Suprapubic skin (tissue), 4 donors: ENCODE data around the gene SMAD7. TPM values are rescaled to one million over a fixed set of nuclear protein-coding genes. Genes with fewer than 3 reads are reported as not detected.
A peak's percentile ranks its signal among the peaks of the same experiment; 100 is the strongest.

Experiments
- DNase-seq, 2 donors: peaks; one replicate each; pipeline ENCODE4 v3.0.0-alpha.2; 2019; ENCODE audit warnings: low spot score in 2 of 2
- H3K27ac ChIP-seq: fragments of 200-600 bp; sonication (generic); one replicate; pipeline ENCODE4 v1.5.1; 2019
- H3K27me3 ChIP-seq: fragments of 200-600 bp; sonication (generic); one replicate; pipeline ENCODE4 v1.5.1; 2019
- H3K36me3 ChIP-seq: fragments of 200-600 bp; sonication (generic); one replicate; pipeline ENCODE4 v1.5.1; 2019
- H3K4me1 ChIP-seq: fragments of 200-600 bp; sonication (generic); one replicate; pipeline ENCODE4 v1.5.1; 2019
- H3K4me3 ChIP-seq: fragments of 200-600 bp; sonication (generic); one replicate; pipeline ENCODE4 v1.5.1; 2019; ENCODE audit warnings: mild to moderate bottlenecking
- H3K9me3 ChIP-seq: fragments of 200-600 bp; sonication (generic); one replicate; pipeline ENCODE4 v1.5.1; 2019
- CTCF ChIP-seq, 2 donors: fragments of 200-600 bp in 1 of 2; fragments of 450-650 bp in 1 of 2; sonication (generic) in 1 of 2; IDR thresholded peaks; one replicate each; pipeline ENCODE4 v1.5.1; 2016 to 2019; ENCODE audit warnings: antibody characterized with exemption in 2 of 2, mild to moderate bottlenecking in 1 of 2, moderate library complexity in 1 of 2
- EP300 ChIP-seq: sonication (generic); formaldehyde crosslinking; IDR thresholded peaks from one replicate; pipeline ENCODE4 v1.6.1; 2017; ENCODE audit warnings: antibody characterized with exemption
- POLR2A ChIP-seq, 2 donors: fragments of 450-650 bp; IDR thresholded peaks; one replicate each; pipeline ENCODE4 v1.6.1; 2017; ENCODE audit warnings: antibody characterized with exemption in 2 of 2, mild to moderate bottlenecking in 2 of 2, moderate library complexity in 2 of 2
- POLR2AphosphoS5 ChIP-seq, 3 donors: sonication (generic); formaldehyde crosslinking; IDR thresholded peaks; one replicate each; pipeline ENCODE4 v1.6.1; 2017; ENCODE audit warnings: antibody characterized with exemption in 3 of 3
- WGBS: methylation state at CpG from one replicate; pipeline ENCODE4 v1.1.5; 2018; 5-methylcytosine and 5-hydroxymethylcytosine counted together
- total RNA-seq, 4 donors: library from RNA; depleted of rRNA; stranded (reverse); fragments of >200 nt; gene quantifications; one replicate each; pipeline ENCODE4 v1.1.0, GENCODE V29; 2016

SMAD7 gene
- total RNA-seq, 4 donors from 2014 or later = 19.7 to 41.6 (median 27.8) TPM

- Histone ChIP-seq H3K27ac (peak overlapping the region; percentile 73), H3K4me3 (peak overlapping the region; percentile 34), H3K36me3 (peaks cover 6% of the 10 kb centered on the region), H3K27me3 (no peaks in the 10 kb centered on the region), H3K4me1 (peaks cover 94% of the 10 kb centered on the region), H3K9me3 (no peaks in the 10 kb centered on the region)
- 62% methylated on average over 6 of the region's 6 CpGs for WGBS
- DNase-seq = no peak
- TF ChIP-seq CTCF (IDR thresholded peaks at IDR 0.05) (no peak), POLR2AphosphoS5 (IDR thresholded peaks at IDR 0.05) (no peak), EP300 (no peak), POLR2A (IDR thresholded peaks at IDR 0.05) (no peak)
Measured at GRCh38 chr18:48937869-48938750, 12.7 kb downstream of the SMAD7 start.

- Histone ChIP-seq H3K9me3 (no peaks in the 10 kb centered on the region), H3K4me3 (no peak overlapping the region), H3K27me3 (no peaks in the 10 kb centered on the region), H3K27ac (peak overlapping the region; percentile 58), H3K4me1 (peaks cover 94% of the 10 kb centered on the region), H3K36me3 (no peaks in the 10 kb centered on the region)
- DNase-seq = peak in 1 of 2 donors; percentile 59
- TF ChIP-seq POLR2AphosphoS5 (IDR thresholded peaks at IDR 0.05) = no peak
- TF ChIP-seq EP300 = no peak
- TF ChIP-seq CTCF (IDR thresholded peaks at IDR 0.05) = no peak
- TF ChIP-seq POLR2A (IDR thresholded peaks at IDR 0.05) = no peak
- WGBS = 89% methylated on average over 7 of the region's 9 CpGs
Measured at GRCh38 chr18:48935433-48935774, 15.4 kb downstream of the SMAD7 start.

GRCh38 chr18:48934723-48935432 is 15.9 kb downstream of the SMAD7 start:
- H3K4me1 ChIP-seq = peaks cover 94% of the 10 kb centered on the region
- no peak overlapping the region for H3K4me3 ChIP-seq
- no peaks in the 10 kb centered on the region for H3K27me3 ChIP-seq
- TF ChIP-seq EP300 (no peak), POLR2A (IDR thresholded peaks at IDR 0.05) (no peak), POLR2AphosphoS5 (IDR thresholded peaks at IDR 0.05) (no peak), CTCF (IDR thresholded peaks at IDR 0.05) (no peak)
- H3K36me3 ChIP-seq = no peaks in the 10 kb centered on the region
- peak overlapping the region; percentile 58 for H3K27ac ChIP-seq
- H3K9me3 ChIP-seq = no peaks in the 10 kb centered on the region
- no peak for DNase-seq
- WGBS = 52% methylated on average over 11 of the region's 14 CpGs

GRCh38 chr18:48934415-48934722 is 16.4 kb downstream of the SMAD7 start:
- TF ChIP-seq POLR2A (IDR thresholded peaks at IDR 0.05) (no peak), CTCF (IDR thresholded peaks at IDR 0.05) (no peak), POLR2AphosphoS5 (IDR thresholded peaks at IDR 0.05) (no peak)
- Histone ChIP-seq H3K27ac (peak overlapping the region; percentile 58), H3K27me3 (no peaks in the 10 kb centered on the region), H3K4me1 (peaks cover 94% of the 10 kb centered on the region), H3K4me3 (no peak overlapping the region), H3K36me3 (no peaks in the 10 kb centered on the region), H3K9me3 (no peaks in the 10 kb centered on the region)
- WGBS = 10% methylated on average over 3 of the region's 3 CpGs
- DNase-seq = no peak
